ENCODE measurements around the gene CRYBG2. TPM values are rescaled to one million over a fixed set of nuclear protein-coding genes. Genes with fewer than 3 reads are reported as not detected.

The CRYBG2 gene
- total RNA-seq, 1 donor from 2014 or later: 111 TPM

DNA sequence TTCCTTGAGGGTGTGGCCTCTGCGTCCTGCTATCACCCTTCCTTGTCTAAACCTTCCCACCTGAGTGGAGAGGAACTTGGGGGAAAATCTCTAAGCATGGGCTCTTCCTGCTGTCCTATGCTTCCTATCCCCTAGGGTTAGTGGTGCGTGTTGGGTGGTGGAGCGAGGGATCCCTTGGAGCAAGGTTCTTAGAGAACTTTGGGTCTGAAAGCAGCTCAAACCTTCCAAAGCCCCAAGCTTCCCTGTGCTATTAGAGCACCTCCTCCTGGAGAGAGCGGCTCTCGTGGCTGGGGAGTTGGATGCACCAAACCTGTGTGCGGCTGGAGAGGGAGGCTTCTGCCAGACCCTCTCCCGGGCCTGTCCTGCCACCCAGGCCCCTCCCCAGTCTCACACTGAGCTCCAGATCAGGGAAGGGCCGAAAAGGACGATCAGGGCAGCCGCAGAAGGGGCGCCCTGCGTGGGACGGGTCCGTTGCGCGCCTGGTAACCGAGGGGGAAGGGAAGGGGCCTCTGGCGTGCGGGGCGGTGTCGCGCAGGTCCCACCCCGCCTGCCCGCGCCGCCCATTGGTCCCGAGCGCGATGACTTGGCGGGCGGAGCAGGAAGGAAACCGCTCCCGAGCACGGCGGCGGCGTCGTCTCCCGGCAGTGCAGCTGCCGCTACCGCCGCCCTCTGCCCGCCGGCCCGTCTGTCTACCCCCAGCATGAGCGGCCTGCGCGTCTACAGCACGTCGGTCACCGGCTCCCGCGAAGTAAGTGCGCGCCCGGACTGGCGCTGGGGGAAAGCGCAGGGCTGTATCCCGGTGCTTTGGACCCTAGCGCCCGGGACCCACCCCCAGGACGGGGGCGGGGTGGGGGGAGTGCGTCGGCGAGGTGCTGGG is 74.2 kb downstream of the CRYBG2 start, which contains the start of gene SH3BGRL3:
Gene SH3BGRL3, plus strand, starts transcription at position 631 of the 877 bp plus-strand sequence. Its CDS starts 70 bp downstream, at position 701.
- ATAC-seq: peak; percentile 67

DNA sequence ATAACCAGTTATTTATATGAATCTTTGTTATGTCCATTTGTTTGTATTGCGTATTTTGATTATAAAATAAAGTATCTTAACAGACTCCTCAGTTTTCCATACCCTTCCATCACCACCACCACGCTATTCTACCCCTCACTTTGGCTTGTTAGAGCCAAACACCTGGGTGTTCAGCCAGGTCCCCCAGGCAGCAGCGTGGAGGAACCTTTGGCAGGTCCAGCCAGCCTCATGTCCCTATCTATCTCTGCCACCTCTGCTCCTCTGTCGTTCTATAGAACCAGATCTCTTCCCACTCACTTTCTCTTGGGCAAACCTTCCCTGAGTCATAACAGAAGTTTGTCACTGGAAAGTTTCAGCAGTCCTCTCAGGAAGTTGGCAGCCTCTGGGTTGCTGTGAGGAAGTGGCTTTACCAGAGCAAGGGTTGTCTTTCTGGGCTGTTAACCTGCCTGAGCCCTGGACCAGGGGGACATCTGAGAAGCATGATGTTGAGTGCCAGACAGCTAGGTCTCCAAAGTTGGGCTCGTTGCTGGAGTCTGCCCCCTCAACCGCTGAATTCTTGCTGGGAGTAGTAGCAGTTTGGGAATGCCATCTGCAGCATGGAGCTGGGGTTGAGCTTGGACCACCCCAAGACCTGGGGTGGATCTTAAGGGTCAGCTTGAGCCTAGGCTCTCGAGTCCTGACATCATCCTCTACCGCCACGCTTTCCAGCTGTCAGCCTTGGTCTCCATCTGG is 75.0 kb downstream of the CRYBG2 start:
- peak; percentile 27 for ATAC-seq

DNA sequence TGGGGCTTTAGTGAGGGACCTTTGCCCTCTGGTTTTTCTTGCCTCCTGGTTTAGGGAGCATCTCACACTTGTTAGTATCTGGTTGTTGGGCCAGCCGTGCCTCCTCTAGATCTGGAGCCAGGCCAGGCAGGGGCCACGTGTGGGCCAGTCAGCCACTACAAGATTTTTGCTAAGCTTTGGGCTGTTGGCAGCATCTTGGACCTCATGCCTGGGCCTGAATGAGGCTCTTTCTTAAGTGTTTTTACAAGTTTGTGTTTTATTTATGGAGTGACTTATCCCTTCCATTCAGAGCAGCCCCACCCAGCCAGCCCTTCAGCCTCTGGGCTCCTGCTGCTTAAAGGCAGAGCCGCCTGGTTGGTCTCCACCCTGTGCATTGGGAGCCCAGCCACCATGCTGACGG is 75.6 kb downstream of the CRYBG2 start:
- peak; percentile 44 for ATAC-seq

DNA sequence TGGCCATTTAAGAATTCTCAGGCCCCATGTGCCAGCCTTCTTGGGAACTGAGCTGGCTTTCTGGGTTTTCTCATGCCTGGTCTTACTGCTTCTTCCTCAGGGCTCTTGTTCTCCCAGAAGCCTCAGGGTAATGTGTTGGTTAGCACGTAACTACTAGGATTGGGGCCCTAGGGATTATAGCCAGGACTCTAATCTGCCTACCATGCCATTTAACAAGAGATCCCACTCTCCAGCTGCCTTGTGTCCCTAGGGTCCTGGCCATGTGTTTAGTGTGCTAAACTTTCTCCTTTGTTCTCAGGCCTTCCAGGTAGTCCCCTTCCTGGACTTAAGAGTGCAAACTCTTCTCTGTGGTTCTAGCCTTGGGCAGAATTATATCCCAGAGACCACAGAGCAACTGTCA is 76.2 kb downstream of the CRYBG2 start:
- ATAC-seq: no peak

DNA sequence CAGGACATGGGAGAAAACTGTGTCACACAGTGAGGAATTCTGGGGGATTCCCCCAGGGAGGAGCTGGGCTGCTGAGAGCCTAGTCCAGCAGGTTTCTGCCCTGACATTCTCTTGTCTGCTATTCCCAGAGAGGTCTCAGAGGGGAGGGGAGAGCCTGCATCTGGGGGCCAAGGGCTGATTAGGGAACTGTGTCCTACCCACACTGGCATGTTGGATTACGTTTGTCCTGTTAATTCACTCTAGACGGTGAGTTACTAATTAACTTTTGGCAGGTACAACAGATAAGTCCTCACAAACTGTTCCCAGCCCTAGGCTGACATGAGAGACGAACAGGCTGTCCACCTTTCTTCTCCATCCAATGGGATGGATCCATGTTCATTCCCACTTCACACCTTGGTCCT is 76.7 kb downstream of the CRYBG2 start:
- ATAC-seq: no peak

DNA sequence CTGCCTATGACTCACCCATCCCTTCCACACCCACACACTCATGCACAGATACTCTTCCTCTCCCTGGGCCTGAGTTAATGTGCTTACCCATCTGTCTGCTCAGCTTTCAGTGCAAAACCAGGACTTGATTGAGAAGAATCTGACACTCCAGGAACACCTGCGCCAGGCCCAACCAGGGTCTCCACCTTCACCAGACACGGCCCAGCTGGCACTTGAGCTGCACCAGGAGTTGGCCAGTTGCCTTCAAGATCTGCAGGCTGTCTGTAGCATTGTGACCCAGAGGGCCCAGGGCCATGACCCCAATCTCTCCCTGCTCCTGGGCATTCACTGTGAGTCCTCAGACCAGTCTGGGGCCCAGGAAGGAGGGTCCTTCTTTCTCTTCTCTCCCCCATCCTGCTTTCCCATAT is 77.5 kb downstream of the CRYBG2 start:
- no peak for ATAC-seq

DNA sequence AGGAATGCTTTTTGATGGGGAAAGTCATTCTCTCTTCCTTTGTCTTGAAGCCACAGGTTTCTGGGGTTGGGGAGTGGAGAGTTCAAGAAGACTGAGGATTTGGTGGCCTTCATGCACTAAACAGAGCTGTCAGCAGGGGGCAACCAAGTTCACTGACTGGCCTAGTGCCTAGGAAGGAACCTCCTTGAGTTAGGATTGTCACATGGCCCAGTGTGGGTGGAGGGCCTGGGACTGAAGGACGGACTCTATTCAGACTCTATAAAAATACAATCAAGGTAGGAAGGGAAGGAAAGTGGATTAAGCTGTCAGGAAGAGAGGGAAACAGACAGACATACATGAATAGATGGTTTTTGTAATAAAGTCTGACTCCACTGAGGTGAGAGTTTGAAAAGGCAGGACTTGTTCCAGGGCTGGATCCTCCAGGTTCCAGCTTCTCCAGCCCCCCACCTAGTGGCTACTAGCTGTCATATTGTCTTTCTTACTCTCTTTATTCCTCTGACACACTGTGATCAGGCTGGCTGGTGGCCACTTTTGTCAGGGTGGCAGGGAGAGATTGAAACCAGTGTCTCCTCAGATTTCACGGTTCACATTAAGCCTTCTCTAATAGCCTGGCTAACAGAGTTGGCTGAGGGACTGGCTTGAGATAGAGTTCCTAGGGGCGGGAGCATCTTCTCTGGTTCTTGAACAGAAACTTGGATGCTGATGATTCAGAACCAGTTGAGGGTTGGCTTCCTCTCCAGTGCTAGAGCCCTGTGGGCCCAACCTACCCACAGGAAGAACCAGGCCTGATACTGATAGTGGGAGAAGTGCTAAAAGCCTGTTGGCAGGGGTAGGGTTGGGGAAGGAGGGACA is 78.1 kb downstream of the CRYBG2 start:
- peak; percentile 74 for ATAC-seq

DNA sequence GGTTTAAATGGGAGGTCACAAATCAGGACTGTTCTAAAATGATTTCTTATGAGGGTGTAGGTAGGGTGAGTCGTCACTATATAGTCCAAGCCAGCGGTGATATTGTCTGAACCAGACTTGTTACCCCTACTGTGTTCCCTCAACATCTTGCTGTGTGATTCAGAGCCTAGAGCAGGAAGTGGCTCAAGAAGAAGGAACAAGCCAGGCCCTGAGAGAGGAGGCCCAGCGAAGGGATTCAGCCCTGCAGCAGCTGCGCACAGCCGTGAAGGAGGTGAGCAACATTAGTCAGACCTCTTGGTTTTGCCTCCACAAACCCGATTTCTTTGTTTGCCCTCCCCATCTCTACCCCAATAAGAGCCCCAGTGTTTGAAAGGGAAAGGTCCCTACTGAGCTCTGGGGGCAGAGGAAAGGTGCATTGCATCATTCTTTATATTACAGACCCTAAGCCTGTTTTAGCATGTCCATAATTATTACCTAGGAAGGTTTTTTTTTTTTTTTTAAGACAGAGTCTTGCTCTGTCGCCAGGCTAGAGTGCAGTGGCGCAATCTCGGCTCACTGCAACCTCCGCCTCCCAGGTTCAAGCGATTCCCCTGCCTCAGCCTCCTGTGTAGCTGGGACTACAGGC is 79.0 kb downstream of the CRYBG2 start:
- peak; percentile 13 for ATAC-seq

Other genes with a start within 250 kb of the CRYBG2 start
- 8.2 TPM for gene PDIK1L, start 242.3 kb downstream of the CRYBG2 start, total RNA-seq
- 0.68 TPM for gene FAM110D, start 195.1 kb downstream of the CRYBG2 start, total RNA-seq
- not detected for gene C1orf232, start 185.2 kb downstream of the CRYBG2 start, total RNA-seq
- 37.9 TPM for gene ZNF593, start 184.2 kb downstream of the CRYBG2 start, total RNA-seq
- gene ZNF593OS, start 182.3 kb downstream of the CRYBG2 start, total RNA-seq: 0.16 TPM
- 19.7 TPM for gene CNKSR1, start 176.6 kb downstream of the CRYBG2 start, total RNA-seq
- not detected for gene CATSPER4, start 163.5 kb downstream of the CRYBG2 start, total RNA-seq
- 8.7 TPM for gene CEP85, start 119.9 kb downstream of the CRYBG2 start, total RNA-seq
- gene SH3BGRL3, start 74.0 kb downstream of the CRYBG2 start, total RNA-seq: 242 TPM
- 7.2 TPM for gene UBXN11, start 47.5 kb downstream of the CRYBG2 start, total RNA-seq
- gene CD52, start 36.2 kb downstream of the CRYBG2 start, total RNA-seq: 7.5 TPM
- not detected for gene ZNF683, start 18.6 kb upstream of the CRYBG2 start, total RNA-seq
- gene LIN28A, start 56.7 kb upstream of the CRYBG2 start, total RNA-seq: not detected
- gene DHDDS, start 78.2 kb upstream of the CRYBG2 start, total RNA-seq: 37.1 TPM
- gene HMGN2, start 118.3 kb upstream of the CRYBG2 start, total RNA-seq: 336 TPM
- gene RPS6KA1, start 175.6 kb upstream of the CRYBG2 start, total RNA-seq: 27.3 TPM

Data from esophagus mucosa (tissue), 1 donor.